GM19238 (cell line): ENCODE measurements around the gene ATP8A1.

Experiments used
- DNase-seq: peaks from one replicate; pipeline ENCODE4 v3.0.0; 2011; ENCODE audit warnings: low spot score; ENCODE audit not compliant: insufficient read length

Gene ATP8A1

DNA sequence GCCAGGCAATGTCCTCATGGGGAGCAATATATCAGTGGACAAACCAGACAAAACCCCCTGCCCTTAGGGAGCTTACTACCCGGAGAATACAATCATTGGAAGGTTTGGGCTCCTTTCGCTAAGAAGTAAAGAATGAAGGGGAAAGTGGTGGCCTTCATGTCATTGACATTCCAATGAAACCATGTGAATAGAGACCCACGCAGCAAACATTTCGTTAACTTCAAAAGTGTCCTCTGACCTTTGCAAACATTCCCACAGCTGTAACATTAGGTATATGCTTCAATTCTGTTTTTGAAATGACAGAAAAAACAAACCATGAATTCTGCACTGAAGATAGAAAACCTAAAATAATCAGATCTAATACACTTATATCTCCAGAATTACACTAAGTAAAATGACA lies 7.0 kb downstream of the ATP8A1 start:
- DNase-seq, result no peak

DNA sequence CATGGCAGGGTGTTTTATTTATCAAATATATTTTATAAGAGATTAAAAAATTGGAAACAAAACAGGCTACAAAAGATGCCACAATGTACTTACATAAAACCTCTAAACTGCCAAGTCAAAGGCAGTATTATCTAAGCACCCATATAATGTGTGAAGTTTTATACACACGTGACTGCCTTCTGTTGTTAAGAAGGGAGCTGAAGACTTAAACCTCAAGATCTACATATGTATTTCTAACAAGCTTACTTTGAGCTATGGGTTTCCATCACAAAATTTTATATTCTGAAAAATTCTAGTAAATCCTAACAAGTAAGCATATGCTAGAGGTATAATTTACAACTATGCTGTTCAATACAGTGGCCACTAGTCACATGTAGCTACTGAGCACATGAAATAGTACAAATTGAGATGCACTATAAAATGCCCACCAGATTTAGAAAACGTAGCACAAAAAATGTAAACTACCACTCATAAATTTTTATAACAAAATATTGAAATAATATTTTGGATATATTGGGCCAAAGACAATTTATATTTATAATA lies 9.8 kb downstream of the ATP8A1 start:
- no peak for DNase-seq

DNA sequence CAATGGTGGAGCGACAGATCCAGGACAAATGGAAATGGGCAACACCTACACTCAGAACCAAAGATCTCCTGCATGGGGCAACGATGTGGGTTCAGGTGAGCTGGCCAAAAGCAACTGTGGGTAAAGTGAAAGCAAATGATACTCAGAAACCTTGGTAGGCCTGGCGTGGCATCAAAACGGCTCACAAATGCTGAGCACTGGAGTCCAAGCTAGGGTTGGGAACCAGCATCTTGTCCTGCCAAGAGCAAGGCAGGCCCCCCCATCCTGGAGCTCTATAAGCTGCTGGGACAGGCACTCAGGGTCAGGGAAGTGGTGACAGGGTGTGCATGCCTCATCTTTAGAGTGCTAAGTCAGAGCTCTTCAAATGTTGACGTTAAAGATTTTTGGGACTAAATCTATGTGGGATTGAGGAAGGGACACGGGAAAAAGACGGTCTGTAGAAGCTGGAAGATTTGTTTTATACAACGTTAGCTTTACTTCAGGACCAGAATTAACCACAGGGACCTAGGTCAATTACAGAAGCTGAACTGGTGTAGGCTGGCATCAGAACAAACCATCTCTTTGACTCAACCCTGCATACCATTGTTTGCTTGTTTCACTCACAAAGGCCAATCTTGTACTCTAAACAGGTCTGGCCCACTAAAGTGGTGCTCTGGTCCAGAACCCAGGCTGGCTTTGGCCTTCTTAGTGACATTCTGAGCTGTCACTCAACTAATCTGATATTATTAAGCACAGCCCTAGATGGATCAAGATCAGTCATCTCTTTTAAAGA lies 10.7 kb downstream of the ATP8A1 start:
- no peak for DNase-seq

DNA sequence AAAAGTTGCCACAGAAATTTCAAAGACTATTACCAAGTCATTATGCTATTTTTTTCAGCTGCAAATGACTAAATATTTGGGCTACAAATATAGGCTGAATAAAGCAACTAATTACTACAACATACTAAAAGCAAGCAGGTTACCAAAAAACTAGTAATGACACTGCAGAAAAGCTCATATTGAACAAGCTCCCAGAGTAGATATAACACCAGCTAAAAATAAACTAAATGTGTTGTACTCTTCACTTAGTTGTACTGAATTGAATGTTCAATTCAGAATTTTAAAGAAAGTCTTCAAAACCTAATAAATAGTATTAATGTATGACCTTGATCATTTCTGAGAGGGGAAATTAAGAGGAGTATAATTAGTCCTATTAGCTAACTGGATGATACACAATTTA lies 12.0 kb downstream of the ATP8A1 start:
- no peak for DNase-seq

DNA sequence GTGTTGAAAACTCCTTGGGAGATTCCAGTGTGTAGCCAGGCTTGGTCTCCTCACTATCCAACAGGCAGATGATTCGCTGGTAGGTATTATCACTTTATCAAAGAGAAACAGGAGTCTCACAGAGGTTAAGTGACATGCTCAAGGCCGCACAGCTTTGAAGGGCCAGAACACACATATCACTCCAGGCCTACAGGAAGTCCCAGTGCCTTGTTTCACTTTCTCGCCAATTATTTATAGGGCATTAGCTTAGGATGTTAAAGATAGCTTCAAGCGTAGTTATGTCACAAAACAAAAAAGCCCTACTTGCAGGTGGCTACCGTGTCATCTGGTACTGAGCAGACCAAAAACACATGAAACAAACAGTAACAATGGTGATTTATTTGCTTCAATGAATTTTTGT lies 13.2 kb downstream of the ATP8A1 start:
- no peak for DNase-seq

DNA sequence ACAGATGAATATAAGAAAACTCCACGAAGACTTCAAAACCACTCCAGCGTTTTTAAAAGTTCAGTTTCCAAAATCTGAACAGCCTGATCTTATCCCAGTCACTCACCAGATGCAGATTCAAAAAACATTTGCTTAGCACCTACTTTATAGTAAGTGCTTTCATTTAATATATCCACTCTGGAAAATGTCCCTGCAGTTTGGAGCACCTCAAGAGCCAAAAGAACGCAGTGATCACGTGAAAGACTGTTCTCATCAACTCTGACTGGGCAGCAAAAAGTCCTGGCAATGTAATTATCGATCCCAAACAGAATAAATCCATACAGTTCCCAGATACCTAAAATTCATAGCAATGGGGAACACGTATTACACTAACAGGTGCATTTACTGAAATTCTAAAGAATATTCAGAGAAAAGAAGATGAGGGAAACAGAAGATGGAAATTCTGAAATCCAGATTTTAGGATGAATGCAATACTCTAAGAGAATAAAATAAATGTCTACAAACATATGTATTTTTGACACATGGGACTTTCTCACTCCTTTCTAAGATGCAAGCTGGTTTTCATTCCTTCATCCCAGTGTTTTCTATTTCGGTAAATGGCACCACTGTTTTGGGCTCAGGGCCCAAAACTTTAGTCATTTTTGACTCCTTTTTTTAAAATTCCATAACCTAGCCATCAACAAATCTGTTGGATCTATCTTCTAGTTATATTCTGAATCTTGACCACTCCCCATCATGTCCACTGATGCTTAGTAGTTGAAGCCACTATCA lies 13.9 kb downstream of the ATP8A1 start:
- no peak for DNase-seq

DNA sequence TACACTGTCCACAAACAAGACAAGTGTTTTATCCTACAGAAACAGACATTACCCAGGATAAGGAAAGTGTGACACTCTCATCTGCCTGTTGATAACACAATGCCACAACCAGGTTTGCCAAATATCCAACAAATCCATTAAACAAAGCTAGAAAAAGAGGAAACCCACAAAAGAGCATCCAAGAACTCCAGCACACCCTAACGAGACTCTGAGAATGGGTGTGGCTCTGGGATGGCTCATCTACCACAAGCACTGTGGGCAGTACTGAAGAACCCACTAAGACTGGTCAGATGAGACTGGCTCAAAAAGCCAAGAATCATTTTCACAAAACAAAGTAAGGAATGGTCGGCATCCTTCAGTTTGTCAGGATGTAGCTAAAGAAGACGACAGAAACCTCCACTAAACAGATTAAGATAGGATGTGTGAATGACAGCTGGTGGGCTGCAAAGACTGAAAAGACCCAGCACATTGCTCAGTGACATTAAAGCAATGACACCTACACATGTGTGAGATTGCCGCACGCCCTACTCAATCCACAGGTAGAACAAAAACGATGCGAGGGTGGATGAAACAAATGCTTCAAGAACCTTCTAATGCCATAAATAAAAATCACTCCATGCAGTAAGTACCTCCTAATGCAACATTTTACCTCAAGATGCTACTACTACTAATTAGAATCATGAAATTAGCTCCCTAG lies 14.7 kb downstream of the ATP8A1 start:
- no peak for DNase-seq

DNA sequence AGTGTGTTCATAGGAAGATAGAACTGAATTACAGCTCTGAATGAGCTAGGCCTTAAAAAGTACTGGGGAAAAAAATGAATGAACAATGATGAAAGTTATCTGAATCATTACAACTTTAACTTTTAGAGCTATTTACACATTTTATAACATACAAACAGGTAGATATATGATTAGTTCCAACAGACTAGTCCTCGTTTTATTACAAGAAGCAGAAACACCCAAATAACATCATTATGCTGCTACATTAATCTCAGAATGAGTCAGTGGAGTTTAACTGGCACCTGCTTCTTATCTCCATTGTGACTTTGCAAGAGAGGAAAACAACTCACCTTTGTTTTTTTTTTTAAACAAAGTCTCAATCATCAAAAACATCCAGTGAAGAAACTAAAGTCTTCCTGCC lies 15.2 kb downstream of the ATP8A1 start:
- DNase-seq, result no peak

DNA sequence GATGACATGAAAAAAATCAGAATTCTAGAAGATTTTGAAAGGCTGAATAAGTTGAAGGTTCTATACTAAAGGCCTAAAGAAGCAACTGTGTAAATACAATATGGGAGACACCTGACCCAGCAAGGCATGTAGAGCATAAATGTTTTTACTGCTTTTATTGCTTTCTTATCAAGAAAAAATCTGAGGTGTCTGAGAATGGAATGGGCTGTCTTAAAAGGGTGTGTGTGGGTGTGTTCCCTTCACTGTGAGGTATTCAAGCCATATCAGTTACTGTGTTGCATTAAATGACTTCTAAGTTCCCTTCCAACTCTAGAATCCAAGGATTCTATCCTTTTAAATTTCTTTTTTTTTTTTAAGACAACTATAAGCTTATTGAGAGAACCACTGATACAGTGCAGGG lies 15.7 kb downstream of the ATP8A1 start:
- no peak for DNase-seq

DNA sequence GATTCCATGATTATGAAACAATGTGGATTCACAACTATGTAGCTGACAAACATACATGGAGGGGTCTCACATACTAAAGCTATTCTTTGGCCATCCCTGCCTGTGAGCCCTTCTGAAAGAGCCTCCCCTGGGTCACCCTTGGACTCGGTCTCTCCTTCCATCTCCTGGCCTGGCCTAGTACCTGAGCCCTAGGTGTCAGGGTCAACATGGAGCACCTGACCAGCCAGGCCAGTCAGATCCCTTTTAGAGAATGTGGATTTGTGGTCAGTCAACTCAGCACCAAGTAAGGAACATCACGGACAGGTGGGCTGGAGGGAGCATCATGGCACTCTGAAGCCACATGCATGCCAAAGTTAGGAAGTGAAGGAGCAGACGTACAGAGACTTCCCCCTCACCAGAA lies 16.3 kb downstream of the ATP8A1 start:
- no peak for DNase-seq

DNA sequence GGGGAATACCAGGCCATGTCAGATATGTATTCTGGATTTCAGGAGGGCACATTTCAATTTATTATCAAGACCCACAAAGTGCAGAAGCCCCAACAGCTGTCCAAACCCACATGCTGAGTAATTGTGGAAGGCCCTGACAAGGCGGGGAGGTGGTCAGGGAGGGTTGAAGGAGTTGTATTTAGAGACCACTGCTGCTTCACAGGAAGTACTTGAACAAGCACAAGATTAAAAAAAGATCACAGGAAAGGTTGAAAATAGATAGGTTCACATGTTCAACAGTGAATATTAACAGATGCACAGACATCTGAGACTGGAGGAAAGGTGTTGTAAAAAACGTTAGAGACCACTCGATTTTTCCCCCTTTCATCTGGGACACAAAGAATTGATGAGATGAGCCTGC lies 17.9 kb downstream of the ATP8A1 start:
- DNase-seq, result peak; percentile 44

DNA sequence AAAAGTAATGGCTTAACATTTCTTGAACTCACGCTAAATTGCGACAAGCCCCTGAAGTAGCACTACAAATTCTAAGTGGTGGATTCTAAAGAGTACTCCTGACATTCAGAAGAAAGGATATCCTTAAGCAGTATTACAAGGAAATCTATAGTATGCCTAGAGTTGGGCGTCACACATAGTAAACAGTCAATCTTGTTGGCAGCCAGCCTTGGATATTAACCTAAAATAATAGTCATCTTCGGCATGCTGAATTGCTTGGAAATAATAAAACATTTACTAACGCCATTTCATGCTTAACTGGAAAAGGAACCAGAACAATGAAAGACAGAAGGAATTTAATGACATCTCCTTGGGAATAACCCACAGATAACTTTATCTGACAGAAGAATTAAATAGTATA lies 18.6 kb downstream of the ATP8A1 start:
- DNase-seq, result no peak

DNA sequence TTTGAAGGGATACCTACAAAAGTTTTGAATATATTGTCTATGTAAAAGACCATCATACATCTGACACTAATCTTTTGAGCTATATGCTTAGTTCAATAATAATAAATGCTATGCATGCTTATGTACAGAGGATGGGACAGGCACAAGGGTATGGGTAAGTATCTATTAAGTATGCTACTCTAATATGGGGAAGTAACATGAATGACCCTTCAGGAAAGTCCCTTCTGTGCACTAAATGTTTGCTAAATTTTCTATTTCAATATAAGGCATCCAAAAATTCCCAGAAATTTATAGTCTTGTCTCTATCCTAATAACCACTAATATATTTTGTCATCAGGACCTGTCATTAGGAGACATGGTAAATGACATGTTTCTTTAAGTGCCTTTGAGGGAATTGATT lies 19.0 kb downstream of the ATP8A1 start:
- DNase-seq, result no peak

DNA sequence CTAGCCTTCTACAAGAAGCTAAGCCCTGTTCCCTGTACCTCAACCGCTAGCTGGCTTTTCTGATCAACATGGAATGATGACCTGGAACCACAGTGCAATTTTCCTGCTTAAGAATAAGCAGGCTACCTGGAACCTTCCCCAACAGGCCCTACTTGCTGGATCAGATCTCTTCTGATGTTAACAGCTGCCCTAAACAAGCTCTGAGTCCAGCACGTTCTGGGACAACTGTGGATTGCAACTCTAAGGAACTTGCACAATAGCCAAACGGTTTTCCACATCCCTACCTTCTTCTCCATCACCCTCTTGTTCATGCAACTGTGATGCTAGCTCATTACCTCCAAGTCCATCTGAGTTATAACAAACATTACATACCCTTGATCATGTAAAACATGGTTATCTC lies 19.8 kb downstream of the ATP8A1 start:
- no peak for DNase-seq

DNA sequence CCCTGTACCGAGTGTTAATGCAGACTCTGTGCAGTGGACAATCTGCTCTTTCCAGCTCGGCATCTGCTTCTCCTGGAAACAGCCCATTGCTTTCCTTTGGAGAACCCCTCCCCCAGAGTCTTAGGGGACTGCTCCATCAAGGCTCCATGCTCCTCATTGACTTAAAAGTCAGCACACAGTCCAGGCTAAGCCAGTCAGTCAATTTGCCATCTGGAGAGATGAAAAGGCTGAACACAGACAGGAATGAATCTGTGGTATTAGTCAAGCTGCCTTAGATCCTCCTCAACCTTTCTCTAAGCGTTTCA lies 20.3 kb downstream of the ATP8A1 start:
- DNase-seq, result no peak

DNA sequence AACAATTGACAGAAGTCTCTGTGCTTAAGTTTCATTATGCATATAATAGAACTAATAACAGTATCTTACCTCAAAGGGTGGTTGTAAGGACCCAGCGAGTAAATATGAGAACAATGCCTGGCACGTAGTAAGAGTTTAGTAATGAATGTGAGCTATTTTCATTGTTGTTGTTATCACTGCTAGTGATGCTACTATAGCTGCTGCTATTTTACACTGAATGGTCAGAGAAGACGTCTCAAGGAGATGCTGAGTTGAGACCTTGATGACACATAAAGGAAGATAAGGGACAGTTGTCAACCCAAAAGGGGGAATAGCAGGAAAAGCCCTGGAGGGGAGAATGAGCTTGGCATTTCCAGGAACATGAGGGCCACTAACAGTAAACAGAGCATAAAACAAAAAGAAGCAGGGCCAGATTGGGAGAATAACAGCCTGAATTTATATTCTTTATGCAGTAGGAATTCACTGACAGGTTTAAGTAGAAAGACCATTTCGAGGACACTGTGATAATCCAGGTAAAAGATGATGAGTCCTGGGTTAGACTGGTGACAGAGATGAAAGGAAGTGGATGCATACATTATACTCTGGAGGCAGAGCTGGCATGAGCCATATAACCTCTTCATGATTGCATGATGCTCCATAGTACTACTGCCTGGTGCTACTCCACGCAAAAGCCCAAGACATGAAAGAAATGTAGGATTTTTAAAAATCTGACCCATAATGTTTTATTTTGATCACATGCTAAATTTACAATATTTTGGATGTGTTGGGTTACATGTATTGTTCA lies 23.1 kb downstream of the ATP8A1 start:
- no peak for DNase-seq

DNA sequence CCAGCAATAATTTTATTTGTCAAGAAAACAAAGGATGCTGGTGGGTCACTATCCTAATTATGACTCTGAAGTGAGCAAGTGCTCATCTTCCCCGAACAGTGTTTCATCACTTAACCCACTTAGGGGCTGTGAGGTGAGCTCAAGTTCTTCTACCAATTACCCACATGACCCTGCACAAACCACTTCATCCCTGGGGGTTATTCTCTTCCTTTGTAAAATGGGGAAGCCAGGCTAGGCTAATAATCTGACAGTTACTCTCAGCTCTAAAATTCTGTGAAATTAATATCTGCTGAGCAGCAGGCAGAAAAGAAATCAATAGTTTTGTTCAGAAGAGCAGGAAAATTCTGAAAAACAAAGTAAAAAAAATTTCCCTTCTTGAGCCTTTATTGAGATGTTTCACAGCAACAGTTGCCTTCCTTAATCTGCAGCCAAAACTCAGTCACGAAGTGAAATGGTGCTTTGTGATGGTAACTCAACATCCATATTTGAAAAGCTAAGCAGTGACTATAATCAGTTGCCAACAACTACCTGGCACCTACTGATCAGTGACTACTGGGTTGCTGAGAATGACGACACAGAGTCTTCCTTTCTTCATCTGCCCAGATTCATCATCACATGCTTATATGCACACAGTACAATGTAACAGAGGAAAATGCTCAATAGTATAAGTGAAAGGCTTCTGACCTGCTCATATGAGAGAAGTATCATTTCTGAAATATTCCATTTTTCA lies 24.1 kb downstream of the ATP8A1 start:
- DNase-seq, result no peak

DNA sequence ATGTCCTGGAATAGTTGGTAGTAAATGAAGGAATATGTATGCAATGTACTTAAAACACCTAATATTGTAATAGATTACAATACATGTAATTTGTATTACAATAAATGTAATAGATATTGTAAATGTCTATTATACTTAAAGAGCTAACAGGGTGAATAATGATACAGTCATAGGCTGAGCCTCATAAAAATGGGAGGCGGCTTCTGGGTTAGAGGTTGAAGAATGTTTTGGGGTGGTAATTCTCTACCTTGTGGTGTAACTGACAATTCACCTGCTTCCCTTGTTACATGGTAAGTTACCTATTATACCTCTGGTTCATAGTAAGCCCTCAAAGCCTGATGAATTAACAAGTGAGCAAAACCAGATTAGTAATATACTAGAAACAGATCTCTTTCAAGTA lies 26.0 kb downstream of the ATP8A1 start:
- DNase-seq, result no peak

DNA sequence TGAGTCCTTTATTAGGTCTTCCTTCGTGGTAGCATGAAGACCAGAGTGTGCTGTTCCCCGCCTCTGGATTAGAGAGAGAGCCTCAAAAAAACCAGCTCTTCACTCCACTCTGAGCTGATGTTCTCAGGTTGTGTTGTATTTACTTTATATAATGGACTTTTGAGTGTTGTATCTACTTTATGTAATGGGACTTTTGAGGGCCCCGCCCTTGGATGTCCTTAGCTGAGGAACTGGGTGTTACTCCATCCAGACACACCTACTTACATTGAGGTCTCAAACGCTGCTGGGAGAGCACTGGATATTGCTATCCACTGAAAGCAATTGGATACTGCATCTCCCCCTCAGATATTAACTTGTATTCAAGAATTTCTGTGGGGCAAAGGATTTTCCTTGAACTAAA lies 28.2 kb downstream of the ATP8A1 start:
- no peak for DNase-seq

DNA sequence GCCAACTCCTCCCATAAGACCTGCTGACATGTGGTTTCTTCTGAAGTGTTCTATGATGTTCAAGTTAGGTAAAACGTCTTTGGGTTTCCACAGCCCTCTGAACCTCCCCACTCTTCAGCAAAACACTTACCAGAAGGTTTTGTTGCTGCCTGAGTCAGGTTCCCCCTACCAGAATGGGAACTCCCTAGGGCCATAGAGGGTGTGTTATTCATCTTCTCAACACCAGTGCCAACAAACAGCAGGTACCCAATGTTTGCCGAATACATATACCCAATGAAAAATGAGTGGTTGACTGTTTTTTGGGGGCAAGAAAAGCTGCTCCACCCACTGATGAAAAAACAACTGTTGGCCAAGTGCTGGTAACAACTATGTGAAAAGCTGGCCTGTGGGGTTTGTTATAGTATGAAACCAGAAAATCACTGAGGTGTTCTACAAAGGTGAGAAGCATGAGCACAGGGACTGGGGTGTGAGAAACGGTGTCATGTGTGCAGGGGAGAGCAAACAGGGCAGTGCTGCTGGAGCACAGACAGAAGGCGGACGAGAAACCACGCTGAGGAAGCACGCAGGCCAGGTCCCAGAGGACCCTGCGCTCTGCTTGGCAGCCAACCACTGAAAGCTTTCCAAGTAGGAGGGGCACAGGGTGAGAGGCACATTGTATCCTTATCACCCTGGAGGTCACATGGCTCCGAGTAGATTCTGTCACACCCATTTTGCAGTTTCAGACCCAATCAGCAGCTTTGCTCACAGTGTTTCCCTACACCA lies 28.8 kb downstream of the ATP8A1 start:
- peak; percentile 23 for DNase-seq
